Inflammatory macrophage treated with lipopolysaccharide for 1 hour (primary cell): ENCODE results near the gene KREMEN1.

Experiments
- DNase-seq, 2 donors: peaks; one replicate each; pipeline ENCODE4 v3.0.0-alpha.2; 2020 to 2022

KREMEN1 gene

DNA sequence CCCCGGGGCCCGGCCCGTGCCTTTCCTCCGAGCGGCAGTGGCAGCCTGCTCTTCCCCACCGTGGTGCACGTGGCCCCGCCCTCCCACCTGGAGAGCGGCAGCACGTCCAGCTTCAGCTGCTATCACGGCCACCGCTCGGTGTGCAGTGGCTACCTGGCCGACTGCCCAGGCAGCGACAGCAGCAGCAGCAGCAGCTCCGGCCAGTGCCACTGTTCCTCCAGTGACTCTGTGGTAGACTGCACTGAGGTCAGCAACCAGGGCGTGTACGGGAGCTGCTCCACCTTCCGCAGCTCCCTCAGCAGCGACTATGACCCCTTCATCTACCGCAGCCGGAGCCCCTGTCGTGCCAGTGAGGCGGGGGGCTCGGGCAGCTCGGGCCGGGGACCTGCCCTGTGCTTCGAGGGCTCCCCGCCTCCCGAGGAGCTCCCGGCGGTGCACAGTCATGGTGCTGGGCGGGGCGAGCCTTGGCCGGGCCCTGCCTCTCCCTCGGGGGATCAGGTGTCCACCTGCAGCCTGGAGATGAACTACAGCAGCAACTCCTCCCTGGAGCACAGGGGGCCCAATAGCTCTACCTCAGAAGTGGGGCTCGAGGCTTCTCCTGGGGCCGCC lies 23.1 kb upstream of the KREMEN1 start:
- DNase-seq: no peak

DNA sequence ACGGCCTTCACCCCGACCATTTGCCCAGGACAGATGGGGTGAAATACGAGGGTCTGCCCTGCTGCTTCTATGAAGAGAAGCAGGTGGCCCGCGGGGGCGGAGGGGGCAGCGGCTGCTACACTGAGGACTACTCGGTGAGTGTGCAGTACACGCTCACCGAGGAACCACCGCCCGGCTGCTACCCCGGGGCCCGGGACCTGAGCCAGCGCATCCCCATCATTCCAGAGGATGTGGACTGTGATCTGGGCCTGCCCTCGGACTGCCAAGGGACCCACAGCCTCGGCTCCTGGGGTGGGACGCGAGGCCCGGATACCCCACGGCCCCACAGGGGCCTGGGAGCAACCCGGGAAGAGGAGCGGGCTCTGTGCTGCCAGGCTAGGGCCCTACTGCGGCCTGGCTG lies 22.4 kb upstream of the KREMEN1 start:
- DNase-seq: no peak

DNA sequence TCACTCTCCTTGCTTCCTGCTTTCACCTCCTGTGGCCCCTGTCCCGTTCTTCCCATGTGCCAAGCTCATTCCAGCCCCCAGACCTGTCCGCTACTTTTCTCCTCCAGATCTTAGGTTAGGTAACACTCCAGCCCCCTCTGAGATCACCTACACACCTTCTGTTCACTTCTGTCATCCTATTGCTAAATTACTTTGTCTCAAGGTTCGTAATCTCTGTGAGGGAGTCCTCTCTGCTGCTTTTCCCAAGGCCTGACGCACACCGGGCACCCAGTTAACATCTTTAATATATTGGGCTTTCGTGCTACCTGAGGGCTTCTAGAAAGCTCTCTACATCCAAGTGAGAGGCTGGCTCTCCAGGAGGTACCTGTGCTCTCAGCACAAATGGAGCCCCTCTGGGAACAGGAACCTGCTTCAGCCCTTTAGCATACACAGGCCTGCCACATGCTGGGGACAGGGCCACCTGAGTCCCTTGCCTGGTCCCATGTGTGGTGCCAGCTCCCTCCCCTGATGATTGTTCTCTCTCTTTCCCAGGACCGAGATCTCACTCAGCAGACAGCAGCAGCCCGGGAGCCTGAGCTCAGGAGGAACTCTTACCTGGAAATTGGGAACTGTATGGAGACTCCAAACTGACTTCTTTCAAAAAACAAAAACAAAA lies 19.7 kb upstream of the KREMEN1 start:
- DNase-seq: no peak

DNA sequence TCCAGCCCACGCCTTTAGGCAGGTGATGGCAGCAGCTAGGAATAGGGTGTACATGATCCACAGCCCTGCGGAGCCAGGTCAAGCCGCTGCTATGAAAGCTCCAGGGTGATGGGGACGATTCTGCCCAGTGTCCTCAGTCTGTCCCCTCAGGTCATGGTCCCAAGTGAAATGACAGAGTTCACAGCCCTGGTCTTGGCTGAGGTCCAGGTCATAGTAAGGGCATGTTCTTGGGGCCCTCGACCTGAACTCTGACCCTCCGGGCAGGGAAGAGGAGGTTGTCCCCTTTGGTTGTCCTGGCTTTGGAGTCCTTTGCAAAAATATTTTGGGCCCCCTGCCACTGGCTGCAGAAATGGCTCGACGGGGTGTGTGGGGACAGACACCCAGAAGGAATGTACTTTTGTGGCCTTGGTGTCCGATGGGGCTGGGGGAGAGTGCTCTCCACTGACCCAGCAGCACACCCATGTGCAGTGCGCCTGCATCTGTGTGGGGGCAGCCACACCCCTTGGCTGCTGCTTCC lies 18.5 kb upstream of the KREMEN1 start:
- no peak for DNase-seq

DNA sequence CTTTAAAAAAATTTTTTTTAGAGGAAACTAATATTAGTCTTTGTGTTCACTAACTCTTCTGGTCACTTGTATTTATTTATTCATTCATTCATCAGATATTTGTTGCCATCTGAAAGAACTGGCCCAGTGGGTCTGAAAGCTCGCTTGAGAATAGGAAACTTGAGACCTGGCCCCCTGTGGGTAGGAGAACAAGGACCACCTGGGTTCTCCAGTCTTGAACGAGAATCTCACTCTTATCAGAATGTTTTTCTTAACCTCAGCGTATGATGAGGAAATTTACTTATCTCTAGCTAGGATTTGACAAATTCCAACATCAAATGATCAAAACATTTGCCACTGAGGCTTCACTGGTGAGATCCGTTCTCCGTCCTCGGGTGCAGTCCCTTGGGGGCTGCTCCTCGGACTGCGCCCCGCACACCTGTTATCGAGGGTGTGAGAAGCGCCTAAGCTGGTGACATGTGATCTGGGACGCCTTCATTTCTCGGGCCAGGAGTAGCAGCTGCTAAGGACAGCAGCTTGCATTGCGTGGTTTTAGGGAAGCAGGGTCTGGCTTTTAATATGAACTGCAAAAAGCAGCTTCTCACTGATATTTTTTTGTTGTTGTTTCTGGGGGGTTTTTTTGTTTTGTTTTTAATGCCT lies 17.5 kb upstream of the KREMEN1 start:
- DNase-seq: no peak

DNA sequence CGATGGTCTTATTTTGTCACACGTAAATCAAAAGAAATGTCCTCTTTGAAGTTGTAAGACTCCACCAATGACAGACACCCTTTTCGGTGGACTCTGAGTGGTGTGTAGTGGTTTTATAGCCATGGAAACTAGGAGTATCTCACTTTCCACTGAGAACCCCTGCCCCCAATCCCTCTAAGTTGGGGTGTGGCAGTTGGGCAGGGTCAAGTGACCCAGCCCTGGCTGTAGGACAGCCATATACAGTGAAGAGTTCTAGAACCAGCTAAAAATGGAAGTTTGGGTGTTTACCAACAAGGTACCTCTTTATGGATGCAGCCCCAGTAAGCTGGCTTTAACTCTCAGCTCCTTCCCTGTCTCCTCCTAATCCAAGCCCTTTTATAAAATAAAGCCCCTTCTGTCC lies 16.4 kb upstream of the KREMEN1 start:
- no peak for DNase-seq

DNA sequence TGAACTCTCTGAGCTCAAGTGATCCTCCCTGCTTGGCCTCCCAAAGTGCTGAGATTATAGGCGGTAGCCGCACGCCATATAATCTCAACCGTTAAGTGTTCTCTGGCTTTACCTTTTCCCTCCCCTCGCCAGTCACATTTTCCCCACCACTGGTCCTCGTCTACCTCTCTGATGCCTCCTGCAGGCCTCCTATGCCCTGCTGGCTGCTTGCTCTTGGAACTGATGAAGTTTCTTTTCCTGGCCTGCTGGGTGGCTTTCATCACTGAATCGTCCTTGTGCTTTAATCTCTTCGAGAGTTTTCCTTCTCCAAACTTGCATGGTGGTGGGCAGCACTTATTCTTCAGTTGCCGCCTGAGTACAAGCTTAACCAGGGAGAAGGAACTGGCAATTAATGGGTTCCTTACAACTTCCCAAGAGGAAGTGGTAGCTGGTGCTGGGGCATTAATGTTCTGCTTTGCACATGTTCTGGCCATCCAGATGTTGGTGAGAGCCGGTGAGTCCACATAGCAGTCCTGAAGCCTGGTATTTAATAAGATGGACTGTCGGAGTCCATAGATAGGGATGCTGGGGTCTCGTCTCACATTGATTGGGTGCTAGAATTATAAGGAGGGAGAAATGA lies 12.5 kb upstream of the KREMEN1 start:
- DNase-seq: peak in 1 of 2 donors; percentile 17

DNA sequence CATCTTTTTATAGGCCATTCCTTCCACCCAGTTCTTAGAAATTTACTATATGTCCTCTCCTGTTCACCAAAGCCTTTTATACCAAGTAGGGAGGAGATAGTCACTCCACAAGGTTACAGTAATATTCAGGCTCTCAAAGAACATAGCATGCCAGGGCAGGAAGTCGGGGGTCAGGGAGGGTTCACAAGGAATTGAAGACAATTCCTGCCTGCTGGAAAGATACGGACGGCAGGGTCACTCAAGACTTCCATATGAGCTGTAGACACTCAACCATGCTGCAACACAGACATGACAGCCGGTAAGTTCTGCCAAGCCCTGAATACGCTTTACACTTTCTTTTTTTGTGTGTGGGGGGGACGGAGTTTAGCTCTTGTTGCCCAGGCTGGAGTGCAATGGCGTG lies 11.9 kb upstream of the KREMEN1 start:
- no peak for DNase-seq

DNA sequence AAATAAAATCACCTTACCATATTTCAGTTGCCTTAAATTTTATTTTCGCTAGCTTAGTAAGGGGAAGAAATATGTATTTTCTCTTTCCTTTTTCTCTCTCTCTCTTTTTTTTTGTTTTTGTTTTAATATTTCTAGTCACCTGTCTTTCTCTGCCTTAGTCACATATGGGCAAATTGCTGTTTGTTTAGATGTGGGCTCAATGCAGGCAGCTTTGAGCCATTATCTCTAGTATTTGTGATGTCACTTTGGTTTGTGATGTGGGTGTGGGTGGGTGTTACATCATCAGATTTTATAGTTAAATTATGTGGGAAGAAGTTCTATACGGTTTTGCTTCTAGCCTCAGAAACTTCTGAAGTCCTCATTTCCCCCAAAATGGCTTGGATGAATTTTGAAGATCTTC lies 11.1 kb upstream of the KREMEN1 start, which contains the start of gene C22orf31:
TSS of gene C22orf31 (minus strand) at position 59 of the 400 bp plus-strand sequence. CDS start at position 20, 39 bp downstream.
- DNase-seq: no peak

DNA sequence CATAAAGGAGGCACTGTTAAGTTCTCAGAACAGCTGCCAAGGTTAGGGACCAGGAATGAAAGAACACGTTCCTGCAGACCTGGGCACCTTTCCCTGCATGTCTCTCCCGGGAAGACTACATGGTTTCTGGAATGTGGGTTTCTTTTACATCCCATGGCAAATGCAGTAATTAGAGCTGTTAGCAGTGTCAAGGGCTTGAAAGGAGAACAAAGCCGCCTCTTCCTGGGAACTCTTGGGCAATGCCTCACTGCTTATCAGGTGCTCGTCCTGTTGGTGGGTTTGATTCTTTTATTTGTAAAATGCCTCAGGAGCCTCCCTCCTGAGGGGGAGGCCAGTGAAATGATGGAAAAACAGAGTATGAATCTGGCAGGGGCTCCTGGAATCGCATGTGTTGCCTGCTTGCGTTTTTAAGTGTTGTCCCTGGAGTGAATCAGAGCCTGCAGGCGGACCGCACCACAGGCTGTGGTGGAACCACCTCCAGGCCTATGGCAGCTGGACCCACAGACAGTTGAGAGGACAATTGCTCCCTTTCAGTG lies 10.5 kb upstream of the KREMEN1 start:
- no peak for DNase-seq

DNA sequence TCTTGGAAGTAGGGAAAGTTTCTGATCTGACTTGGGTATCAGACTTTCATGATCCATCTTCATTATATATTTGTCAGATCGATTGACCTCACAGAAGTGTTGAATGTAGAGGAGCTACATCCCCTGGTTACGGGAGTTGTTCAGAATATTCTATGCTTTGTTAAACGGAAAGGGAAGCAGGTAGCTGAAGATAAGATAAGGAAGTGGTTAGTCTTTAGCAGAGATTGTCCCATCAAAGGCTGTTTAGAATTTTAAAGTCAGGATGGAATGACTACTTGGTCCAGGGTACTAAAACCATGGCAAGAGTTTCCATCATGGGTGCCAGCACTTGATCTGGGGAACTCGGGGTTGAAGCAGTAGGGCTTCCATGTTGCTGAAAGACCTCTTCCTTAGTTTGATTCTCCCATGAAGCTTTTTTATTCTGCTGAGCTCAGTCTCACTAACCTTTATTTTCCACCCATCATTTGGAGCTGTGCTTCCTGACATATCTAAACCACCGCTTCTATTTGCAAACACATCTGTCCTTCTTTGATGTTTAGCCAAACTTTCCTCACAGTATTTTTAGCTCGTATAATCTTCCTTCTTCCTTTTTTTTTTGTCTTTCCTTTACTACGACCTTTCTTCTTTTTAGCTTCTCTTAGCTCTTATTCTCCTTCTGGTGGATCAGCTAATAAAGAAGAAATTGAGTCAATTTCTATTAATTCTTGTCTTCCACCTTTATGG lies 7.2 kb upstream of the KREMEN1 start:
- DNase-seq: no peak

DNA sequence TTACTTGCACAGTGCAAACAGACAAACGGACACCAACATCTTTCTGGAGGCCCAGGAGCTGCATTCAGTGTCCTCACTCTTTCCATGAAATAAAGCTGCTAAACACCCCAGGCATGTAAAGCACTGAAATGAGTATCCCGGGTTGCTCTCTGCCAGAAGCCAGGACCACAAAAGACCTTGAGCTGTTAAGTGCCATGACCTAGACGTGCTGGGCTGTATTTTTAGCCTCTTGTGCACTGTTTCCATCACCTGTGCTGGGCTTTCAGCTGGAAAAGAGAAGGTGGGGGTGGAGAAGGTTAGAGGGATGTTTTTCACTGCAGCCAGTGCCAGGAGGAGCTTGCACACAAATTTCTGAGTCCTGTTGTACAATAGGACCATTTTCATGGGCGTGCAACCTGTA lies 3.4 kb upstream of the KREMEN1 start:
- no peak for DNase-seq

DNA sequence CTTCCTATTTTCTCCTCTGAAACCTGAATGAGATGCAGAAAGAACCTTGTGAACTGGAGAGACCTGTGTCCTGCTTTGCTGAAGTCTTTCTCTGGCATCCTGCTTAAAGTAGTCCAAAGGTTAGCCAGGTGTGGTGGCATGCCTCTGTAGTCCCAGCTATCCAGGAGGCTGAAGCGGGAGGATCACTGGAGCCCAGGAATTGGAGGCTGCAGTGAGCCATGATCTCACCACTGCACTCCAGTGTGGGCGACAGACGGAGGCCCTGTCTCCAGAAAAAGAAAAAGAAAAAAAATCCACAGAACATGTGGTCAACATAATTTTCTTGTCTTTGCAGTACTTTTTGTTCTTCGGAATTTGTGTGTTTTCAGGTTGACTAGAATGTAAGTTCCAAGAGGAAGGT lies 2.3 kb upstream of the KREMEN1 start:
- no peak for DNase-seq

DNA sequence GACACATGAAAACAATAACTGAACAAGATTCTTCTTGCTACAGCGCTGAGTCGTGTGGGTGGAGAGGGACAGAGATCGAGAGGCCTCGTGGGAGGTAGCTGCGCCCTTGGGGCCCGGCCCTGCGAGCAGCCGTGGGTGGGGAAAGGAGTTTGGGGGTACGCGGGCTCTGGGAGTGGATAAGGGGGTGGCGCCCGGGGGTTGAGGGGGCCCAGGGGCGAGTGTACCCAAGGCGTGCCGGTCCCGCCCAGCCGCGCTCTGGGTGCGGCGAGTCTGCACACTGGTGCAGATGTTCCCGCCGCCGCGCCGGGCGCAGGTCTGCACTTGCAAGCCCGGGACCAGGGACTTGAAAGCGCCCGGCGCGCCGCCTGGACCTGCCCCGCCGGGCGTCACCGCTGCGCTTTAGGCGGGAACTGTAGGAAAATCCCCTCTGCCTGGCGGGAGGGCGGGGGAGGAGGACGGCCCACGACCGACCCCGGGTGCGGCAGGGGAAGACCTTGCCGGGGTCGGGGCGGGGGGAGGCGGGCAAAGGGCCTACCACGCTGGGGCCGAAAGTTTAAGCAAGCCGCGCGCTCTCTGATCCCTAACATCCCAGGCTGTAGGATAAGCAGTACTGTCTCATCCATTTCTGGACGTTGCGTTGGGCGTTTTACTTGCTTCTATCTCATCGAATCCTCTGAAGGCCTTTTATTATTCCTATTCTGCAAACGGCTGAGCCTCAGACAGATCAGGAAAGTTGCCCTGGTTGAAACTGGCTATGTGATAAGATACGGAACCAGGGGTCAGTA lies 1.4 kb upstream of the KREMEN1 start:
- peak; percentile 27 to 53 for DNase-seq

DNA sequence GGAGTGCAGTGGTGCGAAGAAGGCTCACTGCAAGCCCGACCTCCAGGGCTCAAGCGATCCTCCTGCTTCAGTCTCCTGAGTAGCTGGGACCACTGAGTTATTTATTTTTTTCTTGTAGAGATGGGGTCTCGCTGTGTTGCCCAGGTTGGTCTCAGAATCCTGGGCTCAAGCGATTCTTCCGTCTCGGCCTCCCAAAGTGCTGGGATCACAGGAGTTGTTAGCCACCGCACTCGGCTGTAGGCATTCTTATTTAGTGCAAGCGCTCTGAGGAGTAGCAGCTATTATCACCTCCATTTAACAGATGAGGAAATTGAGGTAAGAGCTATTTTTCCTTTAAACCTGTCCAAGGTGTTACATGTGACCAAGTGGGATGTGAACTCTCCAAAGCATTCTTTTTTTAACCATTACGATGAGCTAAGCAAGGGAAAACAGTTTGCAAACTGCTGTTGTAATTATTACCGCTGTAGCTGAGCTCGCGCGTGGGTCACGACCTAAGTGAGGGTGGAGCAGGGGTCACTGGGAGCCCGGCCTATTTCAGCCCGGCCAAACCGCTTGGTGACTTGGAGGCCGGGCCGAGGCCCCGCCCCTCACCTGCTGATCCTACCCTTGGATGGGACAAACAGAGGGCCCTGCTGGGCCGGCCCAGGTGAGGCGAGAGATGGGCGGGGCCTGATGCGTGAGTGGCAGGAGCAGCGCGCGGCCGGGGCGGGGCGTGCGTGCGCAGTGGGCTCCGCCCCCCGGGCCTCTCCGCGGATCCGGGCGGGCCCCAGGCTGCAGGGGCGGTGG lies 449 bp upstream of the KREMEN1 start:
- peak; percentile 62 to 79 for DNase-seq

DNA sequence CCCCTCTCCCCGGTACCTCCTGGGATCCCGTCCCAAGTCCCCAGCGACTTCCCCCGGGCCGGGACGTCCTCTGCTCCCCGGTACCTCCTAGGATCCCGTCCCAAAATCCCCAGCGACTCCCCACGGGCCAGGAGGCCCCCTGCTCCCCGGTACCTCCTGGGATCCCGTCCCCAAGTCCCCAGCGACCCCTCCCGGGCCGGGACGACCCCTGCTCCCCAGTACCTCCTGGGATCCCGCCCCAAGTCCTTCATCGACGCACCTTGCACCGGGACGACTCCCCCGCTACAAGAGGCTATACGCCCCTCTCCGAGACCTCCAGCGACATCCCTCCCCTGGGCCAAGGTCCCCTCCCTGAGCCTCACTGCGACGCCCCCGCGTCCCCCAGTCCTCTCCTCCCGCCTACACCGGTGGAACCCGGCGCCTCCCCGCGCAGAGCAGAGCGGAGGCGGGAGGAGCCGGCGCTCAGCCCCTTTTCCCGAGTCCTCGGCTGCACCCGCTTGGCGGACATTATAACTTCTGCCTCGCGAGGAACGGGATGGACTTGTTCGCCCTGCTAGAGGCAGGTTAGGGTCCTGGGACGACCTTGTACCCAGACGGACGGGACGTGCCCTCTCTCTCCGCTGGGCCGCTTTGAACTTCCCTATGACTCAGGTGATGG lies 912 bp downstream of the KREMEN1 start:
- DNase-seq: peak; percentile 11 to 34

DNA sequence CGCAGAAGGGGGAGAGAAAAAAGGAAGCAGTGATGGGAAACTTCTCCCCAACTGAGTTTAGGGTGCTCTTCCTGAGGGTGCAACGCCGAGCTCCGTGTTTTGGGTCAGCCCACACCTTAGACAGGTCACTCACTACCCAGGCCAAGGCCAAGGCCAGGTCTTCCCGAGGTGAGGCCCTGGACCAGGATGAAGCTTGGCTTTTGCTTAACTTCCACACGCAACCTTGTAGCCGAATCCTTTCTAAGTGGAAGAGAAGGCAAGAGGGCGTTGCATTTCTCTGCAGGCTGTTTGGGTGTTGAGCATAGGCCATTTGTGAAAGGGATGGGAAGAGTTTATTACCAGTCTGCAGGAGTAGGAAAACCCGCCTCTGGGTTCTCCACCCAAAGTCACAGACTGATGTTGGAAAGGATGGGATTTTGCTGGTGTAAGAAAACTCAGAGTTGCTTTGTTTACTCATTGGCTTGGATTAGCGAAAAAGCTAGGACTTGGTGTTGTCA lies 1.5 kb downstream of the KREMEN1 start:
- DNase-seq: no peak

DNA sequence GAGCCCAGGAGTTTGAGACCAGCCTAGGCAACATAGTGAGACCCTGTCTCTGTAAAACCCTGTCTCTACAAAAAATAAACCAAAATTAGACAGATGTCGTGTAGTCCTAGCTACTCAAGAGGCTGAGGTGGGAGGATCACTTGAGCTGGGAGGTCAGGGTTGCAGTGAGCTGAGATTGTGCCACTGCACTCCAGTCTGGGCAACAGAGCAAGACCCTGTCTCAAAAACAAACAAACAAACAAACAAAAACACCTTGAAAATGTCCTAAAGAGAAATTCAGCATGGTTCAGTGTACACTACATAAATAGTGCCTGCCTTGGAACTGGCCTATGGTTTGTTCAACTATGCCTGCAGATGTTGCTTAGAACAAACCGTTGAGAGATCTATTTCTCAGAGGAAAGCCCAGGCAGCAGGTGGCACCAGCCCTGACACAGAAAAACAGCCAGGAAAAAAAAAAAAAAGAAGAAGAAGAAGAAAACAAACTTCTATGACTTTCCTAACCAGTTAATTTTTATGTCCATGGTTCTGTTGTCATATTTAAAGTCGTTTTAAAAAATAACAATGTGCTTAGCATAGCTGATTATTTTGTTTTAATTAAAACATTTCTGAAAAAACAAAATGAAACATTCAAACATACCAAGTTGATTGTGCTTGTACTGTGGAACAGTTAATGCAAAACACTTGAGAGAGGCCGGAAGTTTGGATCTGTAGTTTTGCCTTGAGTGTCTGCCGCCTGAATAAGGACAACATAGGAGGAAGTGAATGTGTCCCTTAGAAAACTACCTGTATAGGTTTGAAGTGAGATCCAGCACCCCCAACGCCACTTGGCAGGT lies 5.4 kb downstream of the KREMEN1 start:
- DNase-seq: no peak

DNA sequence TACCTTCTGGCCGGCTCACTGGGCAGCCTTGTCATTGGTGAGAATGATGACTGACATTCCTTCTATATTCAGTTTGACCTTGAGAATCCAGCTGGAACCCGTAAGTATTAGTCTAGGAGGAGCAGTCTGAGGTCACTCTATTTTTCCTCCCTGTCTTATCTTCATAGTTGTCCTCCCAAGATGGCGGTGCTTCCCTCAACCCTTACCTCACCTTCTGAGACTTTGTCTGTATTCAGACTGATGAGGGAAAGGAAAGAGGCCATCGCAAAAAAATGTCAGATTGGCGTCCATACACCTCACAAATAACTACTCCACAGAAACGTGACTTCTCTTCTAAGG lies 6.0 kb downstream of the KREMEN1 start:
- no peak for DNase-seq
